CD14-positive monocyte (primary cell): ENCODE results near the gene ZSCAN23. TPM values are rescaled to one million over a fixed set of nuclear protein-coding genes. Genes with fewer than 3 reads are reported as not detected.
"Not testable (repeated sequence)": the region's sequence is repeated elsewhere in the genome, so short reads cannot be mapped to it uniquely, and the experiment has no call there.

ENCODE experiments used
- DNase-seq, 3 donors: peaks; one replicate each; pipeline ENCODE4 v3.0.0-alpha.2; 2011 to 2022
- H2AFZ ChIP-seq: 2 replicates; pipeline ENCODE4 v1.6.0; 2012; ENCODE audit warnings: mild to moderate bottlenecking, low read depth, low read length, inconsistent platforms; ENCODE audit not compliant: insufficient read depth, poor library complexity, severe bottlenecking
- H3K27ac ChIP-seq, 2 donors: 1 replicate in 1 of 2; 2 replicates in 1 of 2; pipeline ENCODE4 v1.5.1; 2012 to 2013; ENCODE audit warnings: low read length in 2 of 2, control low read depth in 1 of 2, inconsistent platforms in 1 of 2, low read depth in 1 of 2, mild to moderate bottlenecking in 1 of 2
- H3K27me3 ChIP-seq, 2 donors: one replicate each; pipeline versions ENCODE4 v1.6.0 to v1.6.1; 2011 to 2013; ENCODE audit warnings: low read length in 2 of 2; ENCODE audit not compliant: control insufficient read depth in 2 of 2, insufficient read depth in 2 of 2
- H3K36me3 ChIP-seq, 2 donors: replicated peaks in 1 of 2; 1 replicate in 1 of 2; 2 replicates in 1 of 2; pipeline versions ENCODE4 v1.5.1 to v1.6.1; 2012 to 2013; ENCODE audit warnings: low read length in 2 of 2, control low read depth in 1 of 2, inconsistent platforms in 1 of 2, mild to moderate bottlenecking in 1 of 2; ENCODE audit not compliant: insufficient read depth in 2 of 2, control insufficient read depth in 1 of 2
- H3K4me1 ChIP-seq, 2 donors: 1 replicate in 1 of 2; 2 replicates in 1 of 2; pipeline versions ENCODE4 v1.5.1 to v1.6.1; 2012 to 2013; ENCODE audit warnings: low read length in 2 of 2, control low read depth in 1 of 2, inconsistent platforms in 1 of 2, mild to moderate bottlenecking in 1 of 2, moderate library complexity in 1 of 2; ENCODE audit not compliant: insufficient read depth in 2 of 2, control insufficient read depth in 1 of 2
- H3K4me2 ChIP-seq: replicated peaks from 2 replicates; pipeline ENCODE3; 2012; ENCODE audit warnings: low read length, moderate library complexity, mild to moderate bottlenecking; ENCODE audit not compliant: poor library complexity, severe bottlenecking; ENCODE audit errors: extremely low read depth
- H3K4me3 ChIP-seq, 3 experiments: fragments of 200-600 bp in 1 of 3; sonication (generic) in 1 of 3; replicated peaks in 1 of 3; 1 replicate in 2 of 3; 2 replicates in 1 of 3; pipeline ENCODE4 v1.5.1; 2011 to 2013; ENCODE audit warnings: low read length in 3 of 3, mild to moderate bottlenecking in 3 of 3, control low read depth in 2 of 3, low read depth in 2 of 3, inconsistent platforms in 1 of 3, moderate library complexity in 1 of 3
- H3K79me2 ChIP-seq: 2 replicates; pipeline ENCODE4 v1.6.0; 2012; ENCODE audit warnings: mild to moderate bottlenecking, control low read depth, inconsistent platforms, low read length, moderate library complexity; ENCODE audit not compliant: insufficient read depth
- H3K9ac ChIP-seq: 2 replicates; pipeline ENCODE4 v1.6.0; 2017; ENCODE audit warnings: low read length, mild to moderate bottlenecking; ENCODE audit not compliant: insufficient read depth, poor library complexity, severe bottlenecking
- H3K9me3 ChIP-seq, 2 donors: replicated peaks in 1 of 2; 1 replicate in 1 of 2; 2 replicates in 1 of 2; pipeline versions ENCODE4 v1.5.1 to v1.6.1; 2012 to 2013; ENCODE audit warnings: low read length in 2 of 2, control low read depth in 1 of 2; ENCODE audit not compliant: control insufficient read depth in 1 of 2, insufficient read depth in 1 of 2
- H4K20me1 ChIP-seq: 2 replicates; pipeline ENCODE4 v1.6.0; 2012; ENCODE audit warnings: mild to moderate bottlenecking, low read length, control low read depth, moderate library complexity; ENCODE audit not compliant: insufficient read depth
- H3K27ac Mint-ChIP-seq, 7 donors: one replicate each; pipeline ENCODE4 v1.8.0; 2020; ENCODE audit warnings: mild to moderate bottlenecking in 7 of 7, mixed read lengths in 7 of 7, moderate library complexity in 6 of 7, inconsistent platforms in 2 of 7
- H3K27me3 Mint-ChIP-seq, 3 donors: one replicate each; pipeline ENCODE4 v1.8.0; 2021 to 2022; ENCODE audit warnings: low read depth in 3 of 3, mild to moderate bottlenecking in 3 of 3, mixed read lengths in 3 of 3, moderate library complexity in 3 of 3, inconsistent platforms in 1 of 3
- H3K36me3 Mint-ChIP-seq, 2 donors: one replicate each; pipeline ENCODE4 v1.8.0; 2020; ENCODE audit warnings: mixed read lengths in 2 of 2, inconsistent platforms in 1 of 2, mild to moderate bottlenecking in 1 of 2
- H3K4me1 Mint-ChIP-seq: one replicate; pipeline ENCODE4 v1.8.0; 2020; ENCODE audit warnings: mild to moderate bottlenecking, mixed read lengths
- H3K4me3 Mint-ChIP-seq, 2 donors: one replicate each; pipeline ENCODE4 v1.8.0; 2020; ENCODE audit warnings: mild to moderate bottlenecking in 2 of 2, mixed read lengths in 2 of 2, moderate library complexity in 1 of 2
- H3K9me3 Mint-ChIP-seq, 7 donors: one replicate each; pipeline ENCODE4 v1.8.0; 2020 to 2022; ENCODE audit warnings: mixed read lengths in 7 of 7, mild to moderate bottlenecking in 6 of 7, moderate library complexity in 6 of 7, inconsistent platforms in 2 of 7
- CTCF ChIP-seq: fragments of 200-600 bp; IDR thresholded peaks from one replicate; pipeline ENCODE4 v1.8.0; 2022; ENCODE audit warnings: antibody characterized with exemption, mild to moderate bottlenecking
- WGBS: methylation state at CpG from one replicate; pipeline ENCODE4 v1.1.5; 2013; ENCODE audit warnings: missing lambda C conversion rate; ENCODE audit not compliant: insufficient coverage; 5-methylcytosine and 5-hydroxymethylcytosine counted together
- intact Hi-C, 2 donors: fragments of 100-400 bp; cut with micrococcal nuclease; formaldehyde crosslinking; loops; one replicate each; pipeline versions ENCODE4 v1.15.0 to v1.15.1; 2023
- polyA plus RNA-seq, 3 donors: library from polyadenylated mRNA; depleted of rRNA in 1 of 3; unstranded in 2 of 3; stranded (reverse) in 1 of 3; fragments of 300-500 nt in 2 of 3; fragments of >200 nt in 1 of 3; fragmentation: Illumina TruSeq in 2 of 3; gene quantifications; 1 replicate in 2 of 3; 2 replicates in 1 of 3; pipeline ENCODE4 v1.2.3, GENCODE V29; 2012 to 2021

The ZSCAN23 gene
- polyA plus RNA-seq, 3 donors = not detected

- Histone ChIP-seq H4K20me1 (no peaks in the 10 kb centered on the region), H3K9ac (no peak overlapping the region), H3K4me1 (no peaks in the 10 kb centered on the region), H3K36me3 (no peaks in the 10 kb centered on the region), H3K27me3 (peaks cover 5 to 15% of the 10 kb centered on the region in 2 donors), H3K4me3 (no peak overlapping the region), H2AFZ (no peak overlapping the region), H3K9me3 (no peaks in the 10 kb centered on the region), H3K27ac (no peak overlapping the region), H3K79me2 (no peaks in the 10 kb centered on the region), H3K4me2 (no peak overlapping the region)
- no peak for TF ChIP-seq CTCF
- no CpG with 5 or more reads among the region's 1 CpG for WGBS
- H3K4me3 Mint-ChIP-seq = no peak overlapping the region
- no peaks in the 10 kb centered on the region for H3K36me3 Mint-ChIP-seq
- peaks cover 0 to 5% (median 0%) of the 10 kb centered on the region in 7 donors for H3K9me3 Mint-ChIP-seq
- intact Hi-C loops = no loop called here
- no peak for DNase-seq
- peaks cover 11 to 31% (median 11%) of the 10 kb centered on the region in 3 donors for H3K27me3 Mint-ChIP-seq
- no peaks in the 10 kb centered on the region for H3K4me1 Mint-ChIP-seq
- H3K27ac Mint-ChIP-seq = no peak overlapping the region
Measured at GRCh38 chr6:28458568-28458967, 15.3 kb upstream of the ZSCAN23 start.

DNA sequence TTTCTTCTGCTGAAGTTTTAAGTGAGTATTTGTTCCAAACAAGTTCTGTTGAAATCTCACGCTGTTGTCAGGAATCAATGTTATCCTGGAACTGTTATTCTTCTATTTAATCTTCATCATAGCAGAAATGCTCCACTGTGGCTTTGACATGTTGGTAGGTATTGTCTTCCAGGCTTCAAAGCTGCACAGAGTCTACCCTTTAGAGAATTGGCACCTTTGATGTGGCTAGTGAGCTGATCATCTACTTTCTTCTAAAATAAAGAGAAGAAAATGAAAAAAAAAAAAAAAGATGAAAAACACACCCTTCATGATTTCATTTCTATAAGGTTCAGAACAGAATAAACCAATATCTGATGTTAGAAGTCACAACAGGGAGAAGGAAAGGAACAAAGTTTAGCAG is 5.8 kb upstream of the ZSCAN23 start:
- peaks cover 0 to 7% of the 10 kb centered on the region in 2 donors for H3K4me1 ChIP-seq
- H4K20me1 ChIP-seq = no peaks in the 10 kb centered on the region
- Mint-ChIP-seq H3K4me1 (peaks cover 6% of the 10 kb centered on the region), H3K27ac (no peak overlapping the region), H3K27me3 (peaks cover 29 to 49% (median 34%) of the 10 kb centered on the region in 3 donors), H3K9me3 (peaks cover 9 to 27% (median 17%) of the 10 kb centered on the region in 7 donors), H3K4me3 (no peak overlapping the region), H3K36me3 (peaks cover 0 to 3% of the 10 kb centered on the region in 2 donors)
- peaks cover 10 to 26% of the 10 kb centered on the region in 2 donors for H3K9me3 ChIP-seq
- TF ChIP-seq CTCF = no peak
- no CpG with 5 or more reads among the region's 1 CpG for WGBS
- intact Hi-C loops = no loop called here
- no peak overlapping the region for H3K4me2 ChIP-seq
- H3K27ac ChIP-seq = no peak overlapping the region
- no peaks in the 10 kb centered on the region for H3K36me3 ChIP-seq
- H3K9ac ChIP-seq = no peak overlapping the region
- H3K27me3 ChIP-seq = peaks cover 25 to 39% of the 10 kb centered on the region in 2 donors
- H2AFZ ChIP-seq = no peak overlapping the region
- no peak for DNase-seq
- H3K79me2 ChIP-seq = no peaks in the 10 kb centered on the region
- no peak overlapping the region for H3K4me3 ChIP-seq

DNA sequence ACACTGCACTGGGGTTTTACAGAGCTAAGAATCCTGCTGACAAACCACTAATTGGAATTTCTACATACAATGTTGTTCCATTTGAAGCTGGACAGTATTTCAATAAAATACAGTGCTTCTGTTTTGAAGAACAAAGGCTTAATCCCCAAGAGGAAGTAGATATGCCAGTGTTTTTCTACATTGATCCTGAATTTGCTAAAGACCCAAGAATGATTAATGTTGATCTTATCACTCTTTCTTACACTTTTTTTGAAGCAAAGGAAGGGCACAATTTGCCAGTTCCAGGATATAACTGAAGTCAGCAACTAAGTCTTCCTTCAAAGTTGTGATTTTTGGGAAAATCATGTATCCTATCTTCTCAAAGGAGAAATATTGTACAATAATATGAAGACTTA is 4.2 kb upstream of the ZSCAN23 start:
- peaks cover 15 to 42% (median 32%) of the 10 kb centered on the region in 7 donors for H3K9me3 Mint-ChIP-seq
- H3K27ac Mint-ChIP-seq, H3K79me2 ChIP-seq, H3K4me2 ChIP-seq, H3K4me3 ChIP-seq, intact Hi-C loops, H3K36me3 ChIP-seq, H3K27ac ChIP-seq, DNase-seq, H3K4me3 Mint-ChIP-seq, H2AFZ ChIP-seq, H3K36me3 Mint-ChIP-seq, H3K9ac ChIP-seq, H4K20me1 ChIP-seq: not testable (repeated sequence)
- H3K9me3 ChIP-seq = peaks cover 19 to 42% of the 10 kb centered on the region in 2 donors
- peaks cover 7 to 13% of the 10 kb centered on the region in 2 donors for H3K4me1 ChIP-seq
- peaks cover 41 to 64% (median 48%) of the 10 kb centered on the region in 3 donors for H3K27me3 Mint-ChIP-seq
- H3K27me3 ChIP-seq = peaks cover 35 to 54% of the 10 kb centered on the region in 2 donors
- H3K4me1 Mint-ChIP-seq = peaks cover 15% of the 10 kb centered on the region
